HG02610 (cell line): Measurements from ENCODE around the gene PCBP3.
"Not testable (repeated sequence)": the region's sequence is repeated elsewhere in the genome, so short reads cannot be mapped to it uniquely, and the experiment has no call there.

Source experiments
- ATAC-seq: cut with Tn5 transposase; IDR thresholded peaks from one replicate; pipeline ENCODE4 v1.9.1; 2021; ENCODE audit warnings: mild to moderate bottlenecking, moderate library complexity; ENCODE audit not compliant: unreplicated experiment

The PCBP3 gene

GRCh38 chr21:45870421-45870820, 226.9 kb downstream of the PCBP3 start:
- no peak for ATAC-seq

GRCh38 chr21:45870851-45871615, 227.5 kb downstream of the PCBP3 start:
- no peak for ATAC-seq

GRCh38 chr21:45871616-45872236, 228.2 kb downstream of the PCBP3 start:
- no peak for ATAC-seq

- no peak for ATAC-seq
Measured at GRCh38 chr21:45872471-45872870, 228.9 kb downstream of the PCBP3 start.

- ATAC-seq, result no peak
Measured at GRCh38 chr21:45872902-45873301, 229.4 kb downstream of the PCBP3 start.

GRCh38 chr21:45873418-45873817, 229.9 kb downstream of the PCBP3 start:
- ATAC-seq, result no peak

- no peak for ATAC-seq
Measured at GRCh38 chr21:45873866-45874265, 230.3 kb downstream of the PCBP3 start.

- ATAC-seq, result no peak
Measured at GRCh38 chr21:45874716-45875415, 231.3 kb downstream of the PCBP3 start.

- no peak for ATAC-seq
Measured at GRCh38 chr21:45875416-45875760, 231.9 kb downstream of the PCBP3 start.

GRCh38 chr21:45875881-45876280, 232.4 kb downstream of the PCBP3 start:
- ATAC-seq, result no peak

GRCh38 chr21:45876381-45877170, 233.1 kb downstream of the PCBP3 start:
- ATAC-seq, result no peak

- ATAC-seq, result no peak
Measured at GRCh38 chr21:45877171-45877438, 233.6 kb downstream of the PCBP3 start.

GRCh38 chr21:45877821-45878469, 234.4 kb downstream of the PCBP3 start:
- no peak for ATAC-seq

- no peak for ATAC-seq
Measured at GRCh38 chr21:45880097-45881068, 236.9 kb downstream of the PCBP3 start.

- no peak for ATAC-seq
Measured at GRCh38 chr21:45882645-45883044, 239.1 kb downstream of the PCBP3 start.

- ATAC-seq, result no peak
Measured at GRCh38 chr21:45883090-45883489, 239.6 kb downstream of the PCBP3 start.

- no peak for ATAC-seq
Measured at GRCh38 chr21:45885597-45885929, 242.0 kb downstream of the PCBP3 start.

- not testable (repeated sequence) for ATAC-seq
Measured at GRCh38 chr21:45885930-45886601, 242.5 kb downstream of the PCBP3 start.

- no peak for ATAC-seq
Measured at GRCh38 chr21:45886610-45887026, 243.1 kb downstream of the PCBP3 start.
